GM18505 (cell line): ENCODE results near the gene CFLAR.
A peak's percentile ranks its signal among the peaks of the same experiment; 100 is the strongest.

Experiments used
- ATAC-seq: cut with Tn5 transposase; IDR thresholded peaks from one replicate; pipeline ENCODE4 v1.9.1; 2021; ENCODE audit not compliant: unreplicated experiment
- POLR2A ChIP-seq: IDR thresholded peaks from 4 replicates; pipeline ENCODE4 v1.6.1; 2011; ENCODE audit warnings: borderline replicate concordance; ENCODE audit not compliant: insufficient read depth, insufficient read length; ENCODE audit errors: extremely low read depth

CFLAR gene

DNA sequence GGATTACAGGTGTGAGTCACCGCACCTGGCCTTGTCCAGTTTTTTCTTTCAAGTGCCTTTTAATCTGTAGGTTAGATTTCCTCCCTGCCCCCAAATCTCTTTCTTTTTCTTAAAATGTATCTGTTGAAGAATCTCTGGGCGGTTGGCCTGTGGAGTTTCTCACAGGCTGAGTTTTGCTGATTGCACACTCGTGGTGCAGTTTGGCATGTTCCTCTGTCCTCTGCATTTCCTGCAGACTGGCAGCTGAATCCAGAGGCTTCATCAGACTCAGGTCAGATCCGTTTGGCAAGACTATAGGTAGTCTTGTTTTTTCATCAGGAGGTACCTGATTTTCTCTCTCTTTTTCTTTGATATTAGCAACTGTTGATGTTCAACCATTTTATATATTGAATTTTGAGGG lies 72.5 kb downstream of the CFLAR start:
- no peak for TF ChIP-seq POLR2A
- ATAC-seq = no peak

DNA sequence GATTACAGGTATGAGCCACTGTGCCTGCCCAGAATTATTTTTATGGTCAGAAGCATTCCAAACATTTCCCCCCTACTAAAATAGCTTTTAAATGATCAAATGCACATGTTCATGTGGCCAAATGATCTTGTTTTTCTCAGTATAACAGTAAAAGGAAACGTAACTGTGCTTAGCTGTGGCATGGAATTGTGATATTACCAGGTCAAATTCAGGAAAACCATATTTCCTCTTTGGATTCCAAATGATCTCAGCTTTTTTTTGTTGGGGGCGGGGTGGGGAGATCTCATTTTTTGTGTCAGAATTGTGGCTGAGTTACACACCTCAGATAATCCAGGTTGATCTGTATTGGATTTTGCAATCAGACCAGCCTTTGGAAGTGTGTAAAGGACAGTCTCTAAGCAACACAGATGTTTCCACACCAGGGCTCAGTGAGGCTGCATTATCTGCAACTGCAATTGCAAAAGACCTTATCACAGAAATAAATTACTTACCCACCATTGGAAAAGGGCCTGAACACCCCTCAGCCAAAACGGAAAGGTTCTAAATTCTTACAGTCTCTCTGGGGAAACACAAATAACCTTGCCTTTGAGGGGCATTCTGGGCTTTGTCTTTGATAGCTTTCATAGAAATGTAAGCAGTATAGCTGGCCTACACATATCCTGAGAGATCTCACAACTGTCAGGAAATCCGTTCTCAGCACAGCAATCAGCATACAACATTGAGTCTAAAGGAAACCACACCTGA lies 75.3 kb downstream of the CFLAR start:
- no peak for ATAC-seq
- TF ChIP-seq POLR2A = no peak

DNA sequence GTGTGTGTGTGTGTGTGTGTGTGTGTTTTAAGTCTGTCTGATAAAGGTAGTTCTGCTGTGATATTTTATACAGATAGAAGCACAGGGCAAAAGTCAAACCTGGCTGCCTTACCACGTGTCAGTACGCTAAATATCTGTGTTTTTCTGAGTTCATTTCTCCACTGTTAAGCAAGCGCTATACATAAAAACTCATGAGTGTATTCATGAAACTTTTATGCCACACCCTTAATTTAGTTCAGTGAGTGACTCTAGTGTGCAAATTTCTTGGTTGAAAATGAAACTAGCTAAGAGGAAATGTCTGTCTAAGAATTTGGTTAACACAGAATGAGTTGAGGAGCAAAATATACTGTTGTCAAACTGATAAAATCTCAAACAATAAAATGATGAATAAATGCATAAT lies 78.1 kb downstream of the CFLAR start:
- no peak for TF ChIP-seq POLR2A
- ATAC-seq = peak; percentile 91

DNA sequence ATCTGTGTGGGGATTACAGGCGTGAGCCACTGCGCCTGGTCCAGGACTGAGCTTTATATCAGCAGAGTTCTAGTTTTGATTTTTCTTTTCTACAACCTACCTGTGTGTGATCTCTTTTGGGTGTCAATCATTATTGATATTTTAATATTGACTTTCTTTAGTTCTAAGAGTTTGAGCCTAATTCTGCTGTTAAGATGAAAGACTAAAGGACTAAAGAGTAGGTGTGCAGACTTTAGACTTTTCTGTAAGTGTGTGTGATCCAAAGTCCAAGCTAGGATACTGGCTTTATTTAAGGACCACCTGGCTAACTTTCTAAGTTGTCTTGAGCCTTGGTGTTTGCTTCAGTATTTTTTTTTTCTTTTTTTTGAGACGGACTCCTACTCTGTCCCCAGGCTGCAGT lies 79.4 kb downstream of the CFLAR start:
- ATAC-seq = no peak

DNA sequence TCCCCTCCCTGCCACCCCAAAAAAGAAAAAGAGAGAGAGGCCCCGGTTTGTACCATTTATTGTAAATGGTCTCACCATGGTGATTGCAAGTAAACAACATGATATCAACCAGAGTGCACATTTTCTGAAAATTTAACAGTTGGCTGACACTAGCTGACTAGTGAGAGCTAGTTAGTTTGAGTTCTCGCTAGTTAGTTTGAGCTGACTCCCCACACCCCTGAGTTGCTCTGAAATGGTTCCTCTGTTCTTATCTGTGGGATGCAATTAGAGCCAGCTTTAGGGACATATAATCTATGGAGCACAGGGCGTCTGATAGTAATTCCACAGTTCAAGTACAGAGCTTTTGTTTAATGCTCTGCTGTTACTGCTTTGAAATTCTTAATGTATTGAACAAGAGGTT lies 80.0 kb downstream of the CFLAR start:
- TF ChIP-seq POLR2A = no peak
- no peak for ATAC-seq

More for the DNA sequence above, 79.4 kb downstream of the CFLAR start:
- TF ChIP-seq POLR2A = no peak

DNA sequence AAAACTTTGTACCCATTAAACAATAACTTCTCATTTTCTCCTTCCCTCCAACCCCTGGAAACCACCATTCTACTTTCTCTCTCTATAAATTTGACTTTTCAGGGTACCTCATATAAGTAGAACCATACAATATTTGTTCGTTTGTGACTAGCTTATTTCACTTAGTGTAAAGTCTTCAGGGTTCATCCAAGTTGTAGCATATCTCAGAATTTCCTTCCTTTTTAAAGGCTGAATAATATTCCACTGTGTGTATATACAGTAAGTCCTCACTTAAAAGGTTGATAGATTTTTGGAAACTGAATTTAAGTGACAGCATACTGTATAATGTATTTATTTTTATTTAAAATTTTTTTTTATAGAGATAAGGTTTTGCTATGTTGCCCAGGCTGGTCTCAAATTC lies 80.8 kb downstream of the CFLAR start:
- no peak for TF ChIP-seq POLR2A
- ATAC-seq = no peak

- no peak for ATAC-seq
- TF ChIP-seq POLR2A = no peak
These were observed 81.8 kb downstream of the CFLAR start for GRCh38 chr2:201197781-201198180.

GRCh38 chr2:201199847-201200246 lies 83.9 kb downstream of the CFLAR start:
- TF ChIP-seq POLR2A = no peak
- ATAC-seq = no peak

DNA sequence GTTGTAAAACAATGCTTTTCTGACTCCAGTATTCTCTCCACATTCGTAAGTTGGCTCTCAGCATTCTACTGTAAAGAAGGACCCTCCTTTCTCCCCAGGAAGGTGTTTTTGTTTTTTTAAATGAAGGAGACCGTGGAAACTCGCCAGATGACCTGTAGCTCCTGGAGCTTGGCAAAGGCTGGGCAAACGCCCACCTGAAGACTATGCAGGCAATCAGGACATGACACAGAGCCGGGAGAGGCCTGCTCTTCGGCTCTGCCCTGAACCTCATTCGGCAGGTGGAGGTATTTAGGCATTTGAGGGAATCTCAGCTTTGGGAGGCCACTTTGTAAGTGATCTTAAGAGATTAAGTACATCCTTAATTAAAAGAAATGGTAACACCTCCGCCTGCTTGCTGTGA lies 84.4 kb downstream of the CFLAR start:
- no peak for TF ChIP-seq POLR2A
- no peak for ATAC-seq

- no peak for ATAC-seq
- no peak for TF ChIP-seq POLR2A
These were observed 85.4 kb downstream of the CFLAR start for GRCh38 chr2:201201371-201201770.

DNA sequence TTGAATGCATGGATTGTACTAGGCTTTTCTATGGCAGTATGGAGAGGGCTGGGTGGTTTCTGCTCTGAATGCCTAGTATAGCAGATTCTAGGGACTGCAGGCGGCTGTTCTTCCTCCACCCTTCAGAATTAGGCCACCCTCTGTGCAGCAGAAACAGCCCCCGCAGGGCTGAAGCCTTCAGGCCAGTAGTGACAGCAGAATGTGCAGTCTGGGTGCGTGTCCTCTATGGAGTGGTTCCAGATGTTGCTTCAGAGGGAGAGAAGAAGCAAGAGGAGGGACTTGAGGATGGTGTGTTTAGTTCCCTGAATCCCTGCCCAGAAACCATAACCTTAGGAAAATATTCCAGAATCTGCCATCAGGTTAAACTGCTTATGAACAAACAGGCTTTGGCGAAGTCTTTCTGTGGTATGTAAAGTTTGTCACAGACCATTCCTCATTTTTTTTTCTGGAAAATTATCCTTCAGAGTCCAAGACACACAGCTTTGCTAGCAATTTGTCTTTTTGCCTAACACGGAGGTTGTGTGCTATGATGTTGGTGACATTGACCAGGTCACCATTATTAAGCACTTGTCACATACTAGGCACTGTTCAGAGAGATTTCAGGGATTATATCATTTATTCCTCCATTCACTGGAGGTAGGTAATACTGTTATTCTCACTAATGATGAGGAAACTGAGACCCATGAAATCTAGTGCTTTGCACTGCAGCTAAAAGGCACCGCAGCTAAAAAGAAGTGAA lies 88.1 kb downstream of the CFLAR start:
- no peak for ATAC-seq
- TF ChIP-seq POLR2A = no peak

- no peak for ATAC-seq
- no peak for TF ChIP-seq POLR2A
These were observed 88.9 kb downstream of the CFLAR start for GRCh38 chr2:201204655-201205514.

- no peak for ATAC-seq
These were observed 89.5 kb downstream of the CFLAR start for GRCh38 chr2:201205515-201205849.

GRCh38 chr2:201208563-201209252 lies 92.7 kb downstream of the CFLAR start:
- TF ChIP-seq POLR2A = no peak
- ATAC-seq = peak; percentile 57

More at GRCh38 chr2:201205515-201205849, 89.5 kb downstream of the CFLAR start:
- TF ChIP-seq POLR2A = no peak

DNA sequence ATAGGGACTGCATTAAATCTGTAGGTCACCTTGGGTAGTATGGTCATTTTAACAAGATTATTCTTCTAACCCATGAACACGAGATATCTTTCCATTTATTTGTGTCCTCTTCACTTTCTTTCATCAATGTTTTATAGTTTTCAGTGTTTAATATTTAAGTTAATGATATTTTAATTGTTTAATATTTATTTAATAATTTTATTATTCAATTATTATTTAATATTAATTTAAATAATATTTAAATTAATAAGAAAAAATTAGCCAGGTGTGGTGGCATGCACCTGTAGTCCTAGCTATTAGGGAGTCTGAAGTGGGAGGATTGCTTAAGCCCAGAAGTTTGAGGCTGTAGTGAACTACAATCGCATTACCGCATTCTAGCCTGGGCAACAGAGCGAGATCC lies 100.0 kb downstream of the CFLAR start:
- no peak for ATAC-seq
- TF ChIP-seq POLR2A = no peak
